RWPE2 (cell line): ENCODE data around the gene TSPO2.

Experiments used
- ATAC-seq: fragments of 200-7000 bp; cut with Tn5 transposase; 3 replicates; pipeline ENCODE4 v1.9.1; 2021; ENCODE audit warnings: low read depth
- DNase-seq: peaks from one replicate; pipeline ENCODE4 v3.0.0-alpha.2; 2020; ENCODE audit warnings: low spot score
- H3K27ac ChIP-seq: fragments of 450-650 bp; 2 replicates; pipeline ENCODE4 v1.5.1; 2017; ENCODE audit warnings: mild to moderate bottlenecking; ENCODE audit not compliant: poor library complexity, severe bottlenecking
- H3K27me3 ChIP-seq: fragments of 250-450 bp; sonication (Bioruptor Pico); 2 replicates; pipeline ENCODE4 v1.5.1; 2021; ENCODE audit warnings: mild to moderate bottlenecking, moderate library complexity; ENCODE audit not compliant: insufficient read depth, poor library complexity, severe bottlenecking
- H3K36me3 ChIP-seq: fragments of 250-450 bp; sonication (Bioruptor Pico); 2 replicates; pipeline ENCODE4 v1.5.1; 2020; ENCODE audit warnings: low read depth, mild to moderate bottlenecking, moderate library complexity
- H3K4me1 ChIP-seq: fragments of 250-450 bp; sonication (Bioruptor Pico); 2 replicates; pipeline ENCODE4 v1.5.1; 2021; ENCODE audit warnings: mild to moderate bottlenecking, moderate library complexity; ENCODE audit not compliant: insufficient read depth, poor library complexity, severe bottlenecking
- H3K4me3 ChIP-seq: fragments of 250-450 bp; sonication (Bioruptor Pico); 2 replicates; pipeline ENCODE4 v1.5.1; 2021; ENCODE audit warnings: mild to moderate bottlenecking, moderate library complexity; ENCODE audit not compliant: severe bottlenecking
- H3K9me3 ChIP-seq: fragments of 250-450 bp; sonication (Bioruptor Pico); 2 replicates; pipeline ENCODE4 v1.5.1; 2021; ENCODE audit warnings: mild to moderate bottlenecking, moderate library complexity; ENCODE audit not compliant: severe bottlenecking
- CTCF ChIP-seq: fragments of 450-650 bp; IDR thresholded peaks from one replicate; pipeline ENCODE4 v1.5.1; 2017; ENCODE audit warnings: mild to moderate bottlenecking, moderate library complexity; ENCODE audit not compliant: poor library complexity, severe bottlenecking

Gene TSPO2

GRCh38 chr6:41049955-41050354 is 7.7 kb downstream of the TSPO2 start:
- Histone ChIP-seq H3K36me3 (no peaks in the 10 kb centered on the region), H3K9me3 (no peaks in the 10 kb centered on the region), H3K4me1 (no peaks in the 10 kb centered on the region), H3K4me3 (no peak overlapping the region), H3K27me3 (no peaks in the 10 kb centered on the region), H3K27ac (no peak overlapping the region)
- no peak for DNase-seq
- no peak for TF ChIP-seq CTCF
- no peak for ATAC-seq

DNA sequence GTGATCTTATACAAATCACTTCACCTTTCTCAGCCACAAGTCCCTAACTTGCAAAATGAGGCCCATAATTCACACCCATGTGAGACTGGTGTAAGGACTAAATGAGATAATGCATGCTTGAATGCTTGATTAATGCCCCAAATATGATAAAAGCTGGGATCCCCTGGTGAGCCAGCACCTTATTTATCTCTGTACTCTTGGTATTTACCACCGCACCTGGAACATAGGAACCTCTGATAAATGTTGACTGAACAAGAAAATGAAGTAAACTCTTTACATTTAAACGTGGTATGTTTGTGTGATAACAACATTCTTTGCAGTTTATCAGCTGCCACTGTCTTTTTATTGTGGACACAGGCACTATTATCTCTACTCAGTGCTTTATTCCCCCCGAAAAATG is 8.3 kb downstream of the TSPO2 start:
- no peak for ATAC-seq
- Histone ChIP-seq H3K36me3 (no peaks in the 10 kb centered on the region), H3K27me3 (no peaks in the 10 kb centered on the region), H3K4me1 (no peaks in the 10 kb centered on the region), H3K27ac (no peak overlapping the region), H3K4me3 (no peak overlapping the region), H3K9me3 (no peaks in the 10 kb centered on the region)
- no peak for DNase-seq
- no peak for TF ChIP-seq CTCF

GRCh38 chr6:41051873-41052272 is 9.6 kb downstream of the TSPO2 start:
- Histone ChIP-seq H3K36me3 (no peaks in the 10 kb centered on the region), H3K27ac (no peak overlapping the region), H3K4me1 (no peaks in the 10 kb centered on the region), H3K27me3 (no peaks in the 10 kb centered on the region), H3K9me3 (no peaks in the 10 kb centered on the region), H3K4me3 (no peak overlapping the region)
- no peak for ATAC-seq
- no peak for DNase-seq
- no peak for TF ChIP-seq CTCF

GRCh38 chr6:41053041-41053440 is 10.8 kb downstream of the TSPO2 start, which contains the start of gene APOBEC2:
APOBEC2 (plus strand) TSS chr6:41053202; CDS start chr6:41053348, 146 bp downstream.
- no peaks in the 10 kb centered on the region for H3K36me3 ChIP-seq
- no peak within 1 kb of the TSS for H3K27ac ChIP-seq
- H3K4me3 ChIP-seq = no peak within 1 kb of the TSS
- no peaks in the 10 kb centered on the region for H3K9me3 ChIP-seq
- no peaks in the 10 kb centered on the region for H3K4me1 ChIP-seq
- H3K27me3 ChIP-seq = no peaks in the 10 kb centered on the region
- TF ChIP-seq CTCF = no peak
- ATAC-seq (no peak), DNase-seq (no peak)

GRCh38 chr6:41054511-41054910 is 12.2 kb downstream of the TSPO2 start:
- no peak for TF ChIP-seq CTCF
- no peaks in the 10 kb centered on the region for H3K36me3 ChIP-seq
- no peak for ATAC-seq
- H3K4me3 ChIP-seq = no peak overlapping the region
- no peaks in the 10 kb centered on the region for H3K9me3 ChIP-seq
- H3K27ac ChIP-seq = no peak overlapping the region
- H3K4me1 ChIP-seq = no peaks in the 10 kb centered on the region
- no peaks in the 10 kb centered on the region for H3K27me3 ChIP-seq
- no peak for DNase-seq
